ENCODE measurements around the gene AAK1.
"Not testable (repeated sequence)": the region's sequence is repeated elsewhere in the genome, so short reads cannot be mapped to it uniquely, and the experiment has no call there.

AAK1 gene

DNA sequence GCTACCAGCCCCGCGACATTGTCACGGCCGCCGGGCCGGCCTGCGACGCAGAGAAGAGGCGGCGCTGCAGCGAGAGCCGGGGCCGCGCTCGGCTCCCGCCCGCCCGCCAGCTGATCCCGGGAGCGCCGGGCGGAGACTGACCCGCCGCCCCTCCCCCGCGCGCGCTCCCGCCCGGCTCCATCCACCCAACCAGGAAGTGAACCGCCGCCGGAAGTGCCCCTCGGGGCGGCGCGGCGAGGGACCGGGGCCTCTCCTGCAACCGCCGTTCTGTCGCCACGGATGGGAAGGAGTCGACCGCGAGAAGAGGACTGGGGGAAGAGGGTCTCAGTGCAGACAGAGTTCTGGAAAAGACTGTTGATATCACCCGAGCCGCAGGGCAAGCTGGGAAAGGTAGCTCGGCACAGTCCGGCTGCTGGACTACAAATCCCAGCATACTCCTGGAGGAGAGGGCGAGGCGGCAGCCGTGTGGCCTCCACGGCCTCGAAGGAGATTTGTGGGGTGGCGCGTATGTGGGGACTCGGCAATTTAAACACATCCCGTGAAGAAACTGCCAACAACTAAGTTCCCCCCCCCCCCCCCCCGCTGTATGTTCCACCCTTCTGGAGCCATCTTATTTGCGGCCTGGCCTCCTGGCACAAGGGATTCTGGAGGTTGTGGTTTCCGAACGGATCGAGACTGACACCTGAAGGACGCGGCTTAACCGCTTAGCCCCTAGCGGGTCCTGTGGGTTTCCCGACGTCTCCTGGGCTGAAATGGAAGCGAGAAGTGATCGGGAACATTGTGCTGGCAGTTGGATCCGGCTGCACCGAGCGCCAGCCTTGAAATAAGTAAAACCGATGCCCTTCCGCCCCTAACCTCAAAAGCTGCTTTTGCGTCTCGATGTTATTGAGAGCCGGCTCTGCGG is at the start of gene AAK1:
TSS of gene AAK1 (minus strand) at position 138 of the 904 bp plus-strand sequence. CDS start 699 bp downstream, outside the sequence.
- peak; percentile 50 to 58 for DNase-seq (ENCODE audit: low read depth in 2 of 2, low spot score in 1 of 2)

DNA sequence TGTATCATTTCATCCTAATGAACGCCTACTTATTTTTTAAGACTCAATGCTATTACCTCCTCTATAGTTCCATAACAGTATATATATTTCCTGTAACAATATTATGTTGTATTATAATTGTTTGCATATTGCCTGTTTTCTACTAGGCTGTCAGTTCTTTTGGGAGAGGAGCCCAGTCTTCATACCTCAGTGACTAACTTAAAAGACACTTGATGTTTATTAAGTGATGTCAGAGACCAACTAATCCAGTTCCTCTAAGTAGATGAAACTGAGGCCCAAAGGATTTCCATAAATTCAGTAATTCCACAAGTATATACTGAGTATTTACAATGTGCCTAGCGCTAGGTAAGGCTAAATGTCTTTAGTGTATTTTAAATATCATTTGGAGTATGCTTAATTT is 48.9 kb upstream of the AAK1 start:
- no peak for DNase-seq (ENCODE audit: low read depth in 2 of 2, low spot score in 1 of 2)

DNA sequence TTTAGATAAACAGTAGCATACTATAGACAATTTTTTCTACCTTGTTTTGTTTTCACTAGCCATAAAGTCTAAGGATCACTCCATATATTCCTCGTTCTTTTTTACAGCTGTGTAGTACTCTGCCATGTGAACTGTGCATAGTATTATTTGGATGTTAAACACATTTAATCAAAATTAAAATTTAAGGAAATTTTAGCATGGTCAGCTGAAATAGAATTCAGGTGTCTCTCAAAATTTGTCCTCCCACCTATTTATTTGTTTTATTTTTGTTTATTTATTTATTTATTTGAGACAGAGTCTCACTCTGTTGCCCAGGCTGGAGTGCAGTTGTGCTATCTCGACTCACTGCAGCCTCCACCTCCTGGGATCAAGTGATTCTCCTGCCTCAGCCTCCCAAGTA is 46.4 kb upstream of the AAK1 start:
- DNase-seq (ENCODE audit: low read depth in 2 of 2, low spot score in 1 of 2), result no peak

DNA sequence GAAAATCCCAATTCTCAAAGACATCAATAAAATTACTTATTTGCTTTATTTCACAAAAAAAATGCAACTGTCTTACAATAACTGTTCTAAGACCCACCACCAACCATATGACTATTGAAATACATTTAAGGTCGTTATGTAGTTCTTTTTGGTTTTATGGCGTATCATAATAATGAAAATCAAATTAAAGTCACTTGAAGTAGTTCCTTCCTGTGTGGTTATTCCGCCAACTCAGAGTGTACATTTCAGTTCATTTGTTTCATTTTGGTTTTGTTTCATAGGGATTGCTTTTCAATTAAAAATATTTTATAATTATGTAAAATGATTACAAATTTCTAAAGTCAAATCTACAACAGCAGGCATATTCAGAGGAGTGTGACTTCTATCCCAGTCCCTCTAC is 45.9 kb upstream of the AAK1 start:
- DNase-seq (ENCODE audit: low read depth in 2 of 2, low spot score in 1 of 2), result no peak

DNA sequence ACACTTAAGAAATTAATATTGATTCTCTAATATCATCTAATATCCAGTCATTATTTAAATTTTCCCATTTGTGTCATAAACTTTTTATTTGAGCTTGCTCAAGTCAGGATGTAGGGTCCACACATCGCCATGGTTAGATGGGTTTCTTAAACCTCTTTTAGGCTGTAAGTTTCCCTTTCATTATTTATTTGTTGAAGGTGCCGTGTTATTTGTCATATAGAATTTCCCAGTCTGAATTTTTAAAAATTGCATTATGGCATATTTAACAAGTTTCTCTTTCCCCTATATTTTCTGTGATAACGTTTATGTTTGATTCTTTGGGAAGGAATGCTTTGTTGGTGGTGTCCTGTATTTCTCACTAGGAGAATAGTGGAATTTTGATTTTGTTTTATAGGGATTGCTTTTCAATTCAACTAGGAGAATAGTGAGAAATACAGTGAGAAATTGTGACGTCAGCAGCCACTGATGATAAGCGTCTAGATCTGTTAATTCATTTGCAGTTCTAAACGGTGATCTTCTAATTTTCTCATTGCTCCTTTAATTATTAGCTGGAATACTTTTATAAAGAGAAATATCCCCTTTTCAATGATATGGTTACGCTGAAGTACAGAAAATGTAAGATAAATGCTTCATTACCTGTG is 44.6 kb upstream of the AAK1 start:
- no peak for DNase-seq (ENCODE audit: low read depth in 2 of 2, low spot score in 1 of 2)

DNA sequence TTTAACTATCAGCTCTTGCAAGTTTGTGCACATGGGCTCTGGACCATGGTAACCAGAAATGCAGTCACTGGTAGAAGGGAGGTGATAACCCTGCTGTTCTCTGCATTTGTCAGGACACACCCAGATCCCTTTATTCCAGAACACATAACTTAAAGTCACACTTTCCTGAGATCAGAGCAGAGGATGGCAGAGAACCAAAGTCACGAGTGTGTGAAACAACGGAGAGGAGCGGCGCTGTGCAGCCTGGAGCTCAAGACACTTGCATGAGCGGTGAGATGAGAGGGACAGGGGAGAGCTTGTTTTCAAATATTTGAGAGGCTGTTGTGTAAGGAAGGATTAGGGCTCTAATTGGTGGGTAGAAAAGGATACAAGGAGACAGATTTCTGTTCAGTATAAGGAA is 43.3 kb upstream of the AAK1 start:
- DNase-seq (ENCODE audit: low read depth in 2 of 2, low spot score in 1 of 2), result no peak

DNA sequence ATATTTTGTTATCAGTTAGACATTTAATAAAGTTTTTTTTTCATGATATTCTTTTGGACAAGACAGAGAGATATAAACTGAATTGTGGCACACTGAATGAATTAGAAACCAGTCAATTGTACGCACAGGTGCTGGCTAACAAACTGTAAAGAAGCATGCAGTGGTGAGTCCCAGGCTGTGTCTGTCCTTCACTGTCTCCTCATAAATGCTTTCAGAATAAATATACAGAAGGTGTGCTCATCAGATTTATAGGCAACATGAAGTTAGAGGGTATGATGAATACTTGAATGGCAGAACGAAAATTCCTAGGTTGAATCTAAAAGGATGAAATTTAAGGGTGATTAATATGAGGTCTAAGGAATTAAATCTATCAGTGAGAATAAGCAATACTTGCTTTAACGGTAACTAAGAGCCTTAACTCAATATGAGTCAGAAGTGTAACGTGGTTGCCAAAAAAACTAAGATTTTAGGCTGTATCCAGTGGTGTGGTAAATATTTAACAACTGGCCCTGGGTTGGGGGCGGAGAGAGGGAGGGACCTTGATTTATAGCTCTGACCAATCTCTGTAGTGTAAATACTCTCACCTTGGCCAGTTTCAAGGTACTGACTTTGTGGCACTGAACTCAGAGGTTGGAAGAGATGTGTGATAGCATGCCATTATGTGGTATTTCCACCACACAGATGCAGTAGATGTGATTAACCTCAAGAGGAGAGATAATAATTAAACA is 41.9 kb upstream of the AAK1 start:
- no peak for DNase-seq (ENCODE audit: low read depth in 2 of 2, low spot score in 1 of 2)

DNA sequence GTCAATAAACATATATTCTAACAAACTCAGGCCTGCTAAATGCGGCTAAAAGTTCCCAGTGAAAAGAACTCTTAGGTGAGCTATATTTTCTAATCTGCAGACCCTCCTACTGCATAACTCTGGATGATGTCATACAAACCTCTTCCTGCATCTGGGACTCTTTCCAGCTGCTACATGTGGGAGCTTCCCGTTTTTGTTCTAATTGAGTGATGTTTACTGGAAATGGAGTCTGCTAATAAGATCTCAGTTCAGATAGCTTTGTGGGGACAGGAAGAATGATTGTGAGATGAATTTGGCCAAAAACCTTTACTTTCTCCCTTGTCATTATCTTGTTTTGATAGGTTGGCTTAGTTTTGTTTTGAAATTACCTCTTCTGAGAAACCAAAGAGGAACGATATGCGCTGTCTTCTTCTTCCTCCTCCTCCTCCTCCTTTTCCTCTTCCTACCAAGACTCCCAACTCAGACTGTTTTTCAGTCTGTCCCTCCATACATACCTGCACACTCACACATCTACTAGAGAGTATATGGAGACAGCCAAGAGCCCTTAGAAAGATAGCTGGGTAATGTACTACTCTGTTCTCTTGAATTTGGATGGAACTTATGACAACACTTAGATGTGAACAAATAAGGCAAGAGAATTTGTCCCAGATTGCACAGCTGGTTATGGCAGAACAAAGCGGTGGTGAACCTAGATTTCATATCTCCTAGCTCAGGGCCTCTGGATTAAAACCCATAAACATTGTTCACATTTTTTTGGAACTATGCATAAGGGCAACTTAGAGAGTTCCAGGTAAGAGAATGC is 39.8 kb upstream of the AAK1 start:
- no peak for DNase-seq (ENCODE audit: low read depth in 2 of 2, low spot score in 1 of 2)

DNA sequence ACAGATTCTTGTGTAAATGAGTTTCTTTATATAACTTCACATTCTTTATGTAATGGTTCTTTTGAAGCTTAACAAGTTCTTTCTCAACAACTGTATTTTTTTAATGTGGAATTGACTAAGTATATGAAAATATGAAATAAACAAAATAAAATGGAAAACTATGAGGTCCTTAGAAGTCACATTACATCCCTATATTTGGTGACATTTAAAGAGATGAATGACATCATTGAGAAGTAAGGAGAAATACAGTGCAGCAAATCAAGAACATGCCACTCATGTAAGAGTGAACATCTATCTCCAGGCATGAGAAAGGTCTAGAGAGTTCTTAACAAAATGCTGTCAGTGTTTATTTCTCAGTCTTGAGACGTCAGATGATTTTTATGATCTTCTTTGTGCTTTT is 39.0 kb upstream of the AAK1 start:
- DNase-seq (ENCODE audit: low read depth in 2 of 2, low spot score in 1 of 2), result no peak

DNA sequence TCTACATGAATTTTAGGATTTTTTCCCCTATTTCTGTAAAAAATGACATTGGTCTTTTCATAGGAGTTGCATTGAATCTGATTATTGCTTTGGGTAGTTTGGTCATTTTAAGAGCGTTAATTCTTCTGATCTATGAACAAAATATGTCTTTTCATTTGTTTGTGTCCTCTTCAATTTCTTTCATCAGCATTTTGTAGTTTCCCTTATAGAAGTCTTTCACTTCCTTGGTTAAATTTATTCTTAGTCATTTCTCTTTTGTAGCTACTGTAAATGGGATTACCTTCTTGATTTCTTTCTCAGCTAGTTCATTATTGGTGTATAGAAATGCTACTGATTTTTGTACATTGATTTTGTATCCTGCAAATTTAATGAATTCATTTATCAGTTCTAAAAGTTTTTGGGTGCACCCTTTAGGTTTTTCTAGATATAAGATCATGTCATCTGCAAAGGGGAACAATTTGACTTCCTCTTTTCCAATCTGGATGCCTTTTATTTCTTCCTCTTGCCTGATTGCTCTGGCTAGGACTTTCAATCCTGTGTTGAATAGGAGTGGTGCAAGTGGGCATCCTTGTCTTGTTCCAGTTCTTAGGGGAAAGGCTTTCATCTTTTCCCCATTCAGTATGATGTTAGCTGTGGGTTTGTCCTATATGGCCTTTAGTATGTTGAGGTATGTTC is 36.6 kb upstream of the AAK1 start:
- DNase-seq (ENCODE audit: low read depth in 2 of 2, low spot score in 1 of 2), result no peak

DNA sequence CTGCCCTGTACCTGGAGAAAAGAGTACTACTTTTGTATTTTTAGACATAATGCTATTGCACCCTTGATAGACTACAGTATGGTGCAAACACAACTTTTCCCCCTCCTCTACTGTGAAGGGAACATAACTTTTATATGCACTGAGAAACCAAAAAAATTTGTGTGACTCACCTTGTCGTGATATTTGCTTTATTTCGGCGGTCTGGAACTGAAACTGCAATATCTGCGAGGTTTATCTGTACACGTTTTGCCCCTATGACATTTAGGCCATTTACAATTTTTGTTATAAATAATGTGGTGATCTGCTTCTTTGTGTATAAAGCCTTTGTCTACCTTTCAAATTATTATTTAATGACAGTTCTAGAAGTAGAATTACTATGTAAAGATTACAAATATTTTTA is 34.4 kb upstream of the AAK1 start:
- DNase-seq (ENCODE audit: low read depth in 2 of 2, low spot score in 1 of 2), result no peak

DNA sequence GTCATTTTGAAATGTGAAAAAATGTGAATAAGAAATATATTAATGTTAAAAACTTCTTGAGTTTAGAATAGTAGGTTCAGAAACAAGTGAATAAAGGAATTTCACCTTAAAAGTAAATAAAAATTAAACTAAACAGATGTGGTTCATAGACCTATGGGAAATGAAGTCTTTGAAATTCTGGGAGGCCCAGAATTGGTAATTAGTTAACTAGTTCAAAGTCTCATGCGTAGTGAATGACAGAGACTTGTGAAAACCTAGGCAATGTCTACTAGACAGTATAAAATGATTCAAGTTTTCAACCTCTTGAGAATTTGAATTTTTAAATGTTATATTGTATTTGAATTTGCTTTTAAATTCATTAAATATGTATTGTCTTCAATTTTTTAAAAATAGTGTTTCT is 32.6 kb upstream of the AAK1 start:
- no peak for DNase-seq (ENCODE audit: low read depth in 2 of 2, low spot score in 1 of 2)

DNA sequence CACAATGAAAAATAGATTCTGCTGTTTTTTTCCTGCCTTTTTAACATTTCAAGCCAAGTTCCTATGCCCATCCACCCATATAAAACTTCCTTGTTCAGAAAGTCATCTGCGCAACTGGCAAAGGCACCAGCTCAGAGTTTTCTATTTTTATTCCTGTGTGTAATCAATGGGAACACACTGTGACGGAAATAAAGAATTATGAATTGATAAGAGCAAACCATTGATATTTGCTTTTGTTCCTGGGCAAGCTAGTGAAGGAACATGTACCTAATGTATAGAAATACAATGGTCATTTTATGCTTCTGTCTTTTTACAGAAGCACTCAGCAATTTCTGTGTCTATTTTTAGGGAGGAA is 30.8 kb upstream of the AAK1 start:
- no peak for DNase-seq (ENCODE audit: low read depth in 2 of 2, low spot score in 1 of 2)

DNA sequence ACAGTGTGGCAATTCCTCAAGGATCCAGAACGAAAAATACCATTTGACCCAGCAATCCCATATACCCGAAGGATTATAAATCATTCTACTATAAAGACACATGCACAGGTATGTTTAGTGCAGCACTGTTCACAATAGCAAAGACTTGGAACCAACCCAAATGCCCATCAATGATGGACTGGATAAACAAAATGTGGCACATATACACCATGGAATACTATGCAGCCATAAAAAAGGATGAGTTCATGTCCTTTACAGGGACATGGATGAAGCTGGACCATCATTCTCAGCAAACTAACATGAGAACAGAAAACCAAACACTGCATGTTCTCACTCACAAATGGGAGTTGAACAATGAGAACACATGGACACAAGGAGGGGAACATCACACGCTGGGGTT is 29.6 kb upstream of the AAK1 start:
- not testable (repeated sequence) for DNase-seq (ENCODE audit: low read depth in 2 of 2, low spot score in 1 of 2)

DNA sequence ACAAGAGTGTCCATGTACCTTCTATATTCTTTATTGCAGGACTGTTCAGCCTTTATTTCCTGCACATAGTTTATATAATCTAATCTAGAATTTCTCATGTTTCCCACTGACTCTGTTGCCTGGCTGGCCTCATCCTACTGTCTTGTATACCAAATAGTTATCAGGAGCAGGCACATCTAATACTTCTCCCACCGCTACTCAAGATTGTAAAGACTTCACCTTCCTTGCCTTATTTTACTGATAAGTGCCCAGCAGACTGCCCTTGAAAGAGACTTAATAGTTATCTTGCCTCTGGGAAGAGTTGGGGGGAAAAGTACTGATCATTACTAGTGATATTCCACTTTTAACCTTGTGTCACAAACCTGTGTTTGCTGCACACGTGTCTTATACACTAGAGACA is 26.1 kb upstream of the AAK1 start:
- DNase-seq (ENCODE audit: low read depth in 2 of 2, low spot score in 1 of 2), result no peak

DNA sequence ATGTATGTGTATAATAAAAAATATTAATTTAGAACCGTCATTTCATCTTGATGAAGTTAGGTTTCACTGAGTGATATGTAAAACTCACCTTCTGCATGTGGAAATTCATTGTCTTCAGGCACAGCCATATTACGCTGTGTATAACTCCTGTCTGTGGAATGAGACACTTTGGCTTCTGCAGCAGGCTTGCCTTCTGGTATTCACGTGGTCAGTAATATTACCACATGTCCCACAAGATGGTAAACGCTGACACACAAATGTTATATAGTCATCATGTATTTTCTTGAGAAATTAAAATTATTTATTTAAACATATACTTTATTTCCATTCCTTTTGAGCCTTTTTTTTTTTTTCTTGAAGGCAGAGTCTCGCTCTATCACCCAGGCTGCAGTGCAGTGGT is 25.1 kb upstream of the AAK1 start:
- no peak for DNase-seq (ENCODE audit: low read depth in 2 of 2, low spot score in 1 of 2)

DNA sequence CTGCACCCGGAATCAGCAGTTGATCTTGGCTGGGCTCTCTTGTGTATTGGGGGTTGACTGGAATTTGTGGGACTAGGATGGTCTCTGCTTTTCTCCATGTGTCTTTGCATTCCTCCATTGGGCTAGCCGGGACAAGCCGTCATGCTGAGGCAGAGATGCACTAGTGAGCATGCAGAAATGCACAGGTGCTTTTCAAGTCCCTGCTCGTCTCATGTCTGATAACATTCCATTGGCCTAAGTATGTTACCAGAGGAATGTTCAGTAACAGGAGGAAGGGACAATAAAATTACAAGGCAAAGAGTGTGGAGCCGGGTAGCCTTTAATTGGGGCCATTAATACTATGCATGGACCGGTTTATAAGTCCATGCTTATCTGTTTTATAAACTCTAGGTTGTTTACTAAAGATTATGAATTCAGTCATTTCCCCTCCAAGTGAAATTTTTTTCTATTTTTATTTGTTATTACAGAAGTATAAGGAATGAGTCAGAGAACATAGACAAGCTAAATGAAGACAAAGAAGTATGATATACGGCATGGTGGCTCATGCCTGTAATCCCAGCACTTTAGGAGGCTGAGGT is 24.4 kb upstream of the AAK1 start:
- DNase-seq (ENCODE audit: low read depth in 2 of 2, low spot score in 1 of 2), result no peak

DNA sequence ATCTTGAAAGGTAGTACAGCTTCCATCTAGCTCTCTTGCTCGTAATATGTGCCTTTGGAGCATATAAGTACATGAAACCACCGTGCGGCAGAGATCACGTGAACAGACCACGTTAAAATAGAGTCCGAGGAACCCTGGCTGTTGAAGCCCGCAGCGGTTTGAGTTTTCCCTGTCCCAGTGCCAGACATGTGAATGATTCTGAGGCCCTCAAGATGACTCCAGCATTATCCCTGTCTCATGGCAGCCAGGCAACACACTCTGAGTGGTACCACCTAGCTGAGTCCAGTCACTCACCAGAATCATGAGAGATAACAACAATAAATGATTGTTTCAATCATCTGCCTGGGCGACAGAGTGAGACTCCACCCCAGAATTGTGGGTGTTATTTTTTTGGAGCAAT is 21.6 kb upstream of the AAK1 start:
- DNase-seq (ENCODE audit: low read depth in 2 of 2, low spot score in 1 of 2), result no peak

DNA sequence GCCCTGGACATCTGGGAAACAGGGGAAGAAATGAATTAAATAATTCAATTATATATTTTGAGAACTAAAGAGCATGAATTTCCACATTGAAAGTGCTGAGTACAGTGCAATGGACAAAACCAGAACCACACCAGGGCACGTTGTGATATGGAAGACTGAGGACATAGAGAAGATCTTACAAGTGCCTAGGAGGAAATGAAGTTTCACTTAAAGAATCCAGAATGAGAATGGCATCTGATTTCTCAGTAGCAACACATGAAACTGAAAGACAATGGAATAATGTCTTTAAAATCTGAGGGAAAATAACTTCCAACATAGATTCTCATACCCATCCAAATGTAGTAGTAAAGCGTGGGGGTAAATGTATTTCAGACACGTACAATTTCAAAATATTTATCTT is 20.3 kb upstream of the AAK1 start:
- DNase-seq (ENCODE audit: low read depth in 2 of 2, low spot score in 1 of 2), result no peak

DNA sequence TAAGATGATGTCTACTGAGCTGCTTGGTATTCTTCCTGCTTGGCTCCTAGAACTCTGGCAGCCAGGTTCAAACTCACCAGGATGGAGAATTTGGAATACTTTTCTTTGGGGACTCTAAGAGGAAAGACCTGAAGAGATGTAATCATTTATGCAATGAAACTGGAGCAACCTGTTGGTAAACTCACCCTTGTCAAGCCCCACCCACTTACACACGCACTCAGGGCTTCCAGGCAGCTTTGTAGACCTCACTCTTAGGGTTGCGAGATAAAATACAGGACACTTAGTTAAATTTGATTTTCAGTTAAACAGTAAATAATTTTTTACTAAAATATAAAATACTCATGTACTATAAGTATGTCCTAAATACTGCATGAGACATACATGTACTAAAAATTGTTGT is 19.0 kb upstream of the AAK1 start:
- not testable (repeated sequence) for DNase-seq (ENCODE audit: low read depth in 2 of 2, low spot score in 1 of 2)

Measured in stimulated activated CD8-positive, alpha-beta memory T cell treated with anti-CD3 and anti-CD28 coated beads, Interleukin-4, amount 100 ng/mL, for 4 hours (primary cell).